PC-3 (cell line): Measurements from ENCODE around the gene CDC40.

Experiments
- EZH2phosphoT487 ChIP-seq: fragments of 300-600 bp; sonication (generic); IDR thresholded peaks from 2 replicates; pipeline ENCODE4 v1.6.1; 2018; ENCODE audit warnings: mild to moderate bottlenecking, antibody characterized with exemption, low read length, borderline replicate concordance
- TF ChIP-seq, protein P1 (sequence below): fragments of 300-600 bp; sonication (generic); conservative IDR thresholded peaks from 2 replicates; pipeline ENCODE4 v1.5.1; 2017; ENCODE audit warnings: antibody characterized with exemption, low read depth, mild to moderate bottlenecking, low read length

GRCh38 chr6:110233770-110234374, 53.6 kb downstream of the CDC40 start:
- TF ChIP-seq, protein P1, sequence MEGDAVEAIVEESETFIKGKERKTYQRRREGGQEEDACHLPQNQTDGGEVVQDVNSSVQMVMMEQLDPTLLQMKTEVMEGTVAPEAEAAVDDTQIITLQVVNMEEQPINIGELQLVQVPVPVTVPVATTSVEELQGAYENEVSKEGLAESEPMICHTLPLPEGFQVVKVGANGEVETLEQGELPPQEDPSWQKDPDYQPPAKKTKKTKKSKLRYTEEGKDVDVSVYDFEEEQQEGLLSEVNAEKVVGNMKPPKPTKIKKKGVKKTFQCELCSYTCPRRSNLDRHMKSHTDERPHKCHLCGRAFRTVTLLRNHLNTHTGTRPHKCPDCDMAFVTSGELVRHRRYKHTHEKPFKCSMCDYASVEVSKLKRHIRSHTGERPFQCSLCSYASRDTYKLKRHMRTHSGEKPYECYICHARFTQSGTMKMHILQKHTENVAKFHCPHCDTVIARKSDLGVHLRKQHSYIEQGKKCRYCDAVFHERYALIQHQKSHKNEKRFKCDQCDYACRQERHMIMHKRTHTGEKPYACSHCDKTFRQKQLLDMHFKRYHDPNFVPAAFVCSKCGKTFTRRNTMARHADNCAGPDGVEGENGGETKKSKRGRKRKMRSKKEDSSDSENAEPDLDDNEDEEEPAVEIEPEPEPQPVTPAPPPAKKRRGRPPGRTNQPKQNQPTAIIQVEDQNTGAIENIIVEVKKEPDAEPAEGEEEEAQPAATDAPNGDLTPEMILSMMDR = no peak
- no peak for TF ChIP-seq EZH2phosphoT487
